HepG2 (cell line): ENCODE data around the gene RBM18. TPM values are rescaled to one million over a fixed set of nuclear protein-coding genes. Genes with fewer than 3 reads are reported as not detected.

Experiments
- ARNT2 ChIP-seq: sonication (generic); formaldehyde crosslinking; IDR thresholded peaks from 2 replicates; pipeline ENCODE4 v1.8.0; 2022; ENCODE audit warnings: mild to moderate bottlenecking, low read depth, missing genetic modification reagents, moderate library complexity
- ATM ChIP-seq: fragments of 450-650 bp; IDR thresholded peaks from 2 replicates; pipeline ENCODE4 v1.7.1; 2017; ENCODE audit warnings: mild to moderate bottlenecking, borderline replicate concordance
- ATRX ChIP-seq: sonication (generic); formaldehyde crosslinking; IDR thresholded peaks from 2 replicates; pipeline ENCODE4 v1.4.0; 2020; ENCODE audit warnings: missing genetic modification reagents, borderline replicate concordance
- BCL6 ChIP-seq: IDR thresholded peaks from 2 replicates; pipeline ENCODE4 v1.6.1; 2016; ENCODE audit warnings: missing genetic modification reagents, missing compliant biosample characterization
- BRD4 ChIP-seq: sonication (generic); formaldehyde crosslinking; IDR thresholded peaks from 2 replicates; pipeline ENCODE4 v1.4.0; 2020; ENCODE audit warnings: missing genetic modification reagents
- CHD4 ChIP-seq: fragments of 200-600 bp; sonication (generic); IDR thresholded peaks from 2 replicates; pipeline ENCODE4 v1.7.0; 2017; ENCODE audit warnings: mild to moderate bottlenecking, low read length, borderline replicate concordance
- FOXP4 ChIP-seq: sonication (generic); formaldehyde crosslinking; IDR thresholded peaks from 2 replicates; pipeline ENCODE4 v1.4.0; 2020; ENCODE audit warnings: missing genetic modification reagents
- HCFC1 ChIP-seq: fragments of 150-350 bp; IDR thresholded peaks from 2 replicates; pipeline ENCODE4 v1.6.1; 2014; ENCODE audit warnings: low read depth, low read length
- HIC2 ChIP-seq: sonication (generic); formaldehyde crosslinking; IDR thresholded peaks from 2 replicates; pipeline ENCODE4 v1.9.0; 2022; ENCODE audit warnings: low read depth, missing genetic modification reagents
- HNRNPLL ChIP-seq: fragments of 200-400 bp; formaldehyde crosslinking; IDR thresholded peaks from 2 replicates; pipeline ENCODE4 v1.6.1; 2017; ENCODE audit warnings: mild to moderate bottlenecking, low read depth, low read length; ENCODE audit not compliant: poor library complexity, severe bottlenecking
- HOXA5 ChIP-seq: sonication (generic); formaldehyde crosslinking; IDR thresholded peaks from 2 replicates; pipeline ENCODE4 v1.4.0; 2020; ENCODE audit warnings: missing genetic modification reagents
- JUN ChIP-seq: sonication (generic); formaldehyde crosslinking; IDR thresholded peaks from 2 replicates; pipeline ENCODE4 v1.4.0; 2020; ENCODE audit warnings: mild to moderate bottlenecking, missing genetic modification reagents
- KLF6 ChIP-seq: IDR thresholded peaks from 2 replicates; pipeline ENCODE4 v1.8.0; 2016; ENCODE audit warnings: missing biosample characterization, missing genetic modification reagents
- KMT2B ChIP-seq: IDR thresholded peaks from 2 replicates; pipeline ENCODE4 v1.6.1; 2016; ENCODE audit warnings: missing genetic modification reagents, missing compliant biosample characterization
- PCBP1 ChIP-seq: fragments of 200-400 bp; formaldehyde crosslinking; IDR thresholded peaks from 2 replicates; pipeline ENCODE4 v1.6.1; 2017; ENCODE audit warnings: mild to moderate bottlenecking, low read depth, low read length, borderline replicate concordance
- POLR2A ChIP-seq, 2 experiments: IDR thresholded peaks; 2 replicates each; pipeline ENCODE4 v1.6.1; 2011; ENCODE audit warnings: low read depth in 2 of 2, low read length in 2 of 2, mild to moderate bottlenecking in 1 of 2, moderate library complexity in 1 of 2; ENCODE audit not compliant: insufficient read depth in 1 of 2
- RFXAP ChIP-seq: sonication (generic); formaldehyde crosslinking; IDR thresholded peaks from 2 replicates; pipeline ENCODE4 v1.4.0; 2020; ENCODE audit warnings: missing genetic modification reagents, borderline replicate concordance
- SALL2 ChIP-seq: sonication (generic); formaldehyde crosslinking; IDR thresholded peaks from 2 replicates; pipeline ENCODE4 v1.8.1; 2023; ENCODE audit warnings: mild to moderate bottlenecking, missing genetic modification reagents, inconsistent platforms
- ZNF205 ChIP-seq: IDR thresholded peaks from 2 replicates; pipeline ENCODE4 v1.6.1; 2018; ENCODE audit warnings: missing biosample characterization, missing genetic modification reagents
- ZNF274 ChIP-seq: sonication (generic); formaldehyde crosslinking; IDR thresholded peaks from 2 replicates; pipeline ENCODE4 v1.5.1; 2020; ENCODE audit warnings: mild to moderate bottlenecking, missing genetic modification reagents
- ZNF605 ChIP-seq: sonication (generic); formaldehyde crosslinking; IDR thresholded peaks from 2 replicates; pipeline ENCODE4 v1.8.0; 2022; ENCODE audit warnings: mild to moderate bottlenecking, missing genetic modification reagents
- ZNF788 ChIP-seq: sonication (generic); formaldehyde crosslinking; IDR thresholded peaks from 2 replicates; pipeline ENCODE4 v1.5.0; 2020; ENCODE audit warnings: mild to moderate bottlenecking, missing genetic modification reagents, borderline replicate concordance
- polyA plus RNA-seq, 8 experiments: library from polyadenylated mRNA; depleted of rRNA in 3 of 8; stranded (reverse) in 7 of 8; unstranded in 1 of 8; fragments of >200 nt; fragmentation: Illumina TruSeq in 4 of 8; extraction: Trizol in 4 of 8; gene quantifications; 2 replicates each; pipeline versions ENCODE4 v1.2.1 to v1.2.3, GENCODE V29; 2011 to 2016; ENCODE audit warnings: low read depth in 4 of 8, missing spikeins in 1 of 8, mixed read lengths in 1 of 8; ENCODE audit not compliant: insufficient read depth in 1 of 8
- total RNA-seq, 5 experiments: library from RNA; depleted of rRNA; stranded (reverse); fragments of >200 nt; fragmentation: Illumina TruSeq; extraction: Trizol; gene quantifications; 2 replicates each; pipeline ENCODE4 v1.2.3, GENCODE V29; 2016; ENCODE audit warnings: low read depth in 1 of 5
- TF ChIP-seq, protein P1 (sequence below): sonication (generic); formaldehyde crosslinking; IDR thresholded peaks from 2 replicates; pipeline ENCODE4 v1.4.0; 2020; ENCODE audit warnings: missing genetic modification reagents; ENCODE audit errors: not compliant biosample characterization
- TF ChIP-seq, protein P2 (sequence below): sonication (generic); formaldehyde crosslinking; IDR thresholded peaks from 2 replicates; pipeline ENCODE4 v1.5.1; 2020; ENCODE audit warnings: missing genetic modification reagents, mild to moderate bottlenecking, borderline replicate concordance
- TF ChIP-seq, protein P3 (sequence below): sonication (generic); formaldehyde crosslinking; IDR thresholded peaks from 2 replicates; pipeline ENCODE4 v1.4.0; 2020; ENCODE audit warnings: mild to moderate bottlenecking, missing genetic modification reagents

RBM18 gene
- total and polyA plus RNA-seq, 2 of the 13 experiments (the other 11 are each of a cell fraction or from before 2014, with no cell fraction given) = 12.6 to 16.6 TPM

DNA sequence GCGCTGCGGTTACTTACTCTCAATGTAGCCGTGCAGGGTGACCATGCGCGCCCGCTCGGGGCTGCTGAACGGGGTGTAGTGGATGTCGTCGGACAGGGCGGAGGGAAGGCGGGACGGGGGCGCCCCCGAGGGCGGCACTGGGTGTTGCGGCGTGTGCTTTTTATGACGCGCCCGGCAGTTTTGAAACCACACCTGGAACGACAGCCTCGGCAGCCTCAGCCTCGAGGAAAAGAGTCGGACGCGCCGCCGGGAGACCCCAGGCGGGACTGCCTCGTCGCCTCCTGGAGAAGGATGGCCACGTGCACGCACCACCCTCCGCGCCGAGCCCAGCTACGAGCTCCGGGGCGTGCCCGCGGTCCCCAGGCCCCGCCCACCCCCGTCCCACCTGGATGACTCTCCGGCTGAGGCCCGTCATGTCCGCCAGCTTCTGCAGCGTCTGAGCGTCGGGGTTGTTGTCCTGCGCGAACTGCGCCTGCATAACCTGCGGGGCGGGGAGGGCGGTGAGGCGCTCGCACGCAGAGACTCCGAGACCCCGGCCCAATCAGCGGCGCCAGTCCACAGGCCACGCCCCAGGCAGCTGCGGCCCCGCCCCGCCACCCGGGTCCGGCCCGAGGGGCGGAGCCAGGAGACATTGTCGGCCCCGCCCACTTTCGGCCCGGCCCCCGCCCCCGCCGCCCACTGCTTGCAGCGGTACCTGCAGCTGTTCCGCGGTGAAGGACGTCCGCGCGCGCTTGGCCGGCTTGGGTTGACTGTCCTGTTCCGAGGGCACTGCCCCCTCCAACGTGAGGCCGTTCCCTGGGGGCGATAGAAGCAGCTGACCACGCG is 50.8 kb downstream of the RBM18 start (continued):
- TF ChIP-seq, protein P1, sequence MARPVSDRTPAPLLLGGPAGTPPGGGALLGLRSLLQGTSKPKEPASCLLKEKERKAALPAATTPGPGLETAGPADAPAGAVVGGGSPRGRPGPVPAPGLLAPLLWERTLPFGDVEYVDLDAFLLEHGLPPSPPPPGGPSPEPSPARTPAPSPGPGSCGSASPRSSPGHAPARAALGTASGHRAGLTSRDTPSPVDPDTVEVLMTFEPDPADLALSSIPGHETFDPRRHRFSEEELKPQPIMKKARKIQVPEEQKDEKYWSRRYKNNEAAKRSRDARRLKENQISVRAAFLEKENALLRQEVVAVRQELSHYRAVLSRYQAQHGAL (CRISPR knock-in tag) = no peak
- peak; percentile 52; the same call in 1 of the 2 replicates for TF ChIP-seq RFXAP
- TF ChIP-seq POLR2A (IDR thresholded peaks at IDR 0.05; ENCODE audit: insufficient read depth in 1 of 2, low read depth in 2 of 2, low read length in 2 of 2) = 0 out of 4 replicates have a peak, but pooled peaks of 1 of the 2 experiments have one; percentile 32
- no peak; the same call in 1 of the 2 replicates for TF ChIP-seq ZNF274 (CRISPR knock-in tag)
- TF ChIP-seq JUN (CRISPR knock-in tag) = no peak
- TF ChIP-seq HNRNPLL = peak; percentile 96
- TF ChIP-seq SALL2 (CRISPR knock-in tag) = peak; percentile 85
- TF ChIP-seq HCFC1 = no peak
- TF ChIP-seq FOXP4 (CRISPR knock-in tag) = peak; percentile 25; the same call in 1 of the 2 replicates
- 0 out of 2 replicates have a peak, but pooled peaks have one; percentile 37 for TF ChIP-seq KLF6
- no peak for TF ChIP-seq HIC2
- TF ChIP-seq, protein P2, sequence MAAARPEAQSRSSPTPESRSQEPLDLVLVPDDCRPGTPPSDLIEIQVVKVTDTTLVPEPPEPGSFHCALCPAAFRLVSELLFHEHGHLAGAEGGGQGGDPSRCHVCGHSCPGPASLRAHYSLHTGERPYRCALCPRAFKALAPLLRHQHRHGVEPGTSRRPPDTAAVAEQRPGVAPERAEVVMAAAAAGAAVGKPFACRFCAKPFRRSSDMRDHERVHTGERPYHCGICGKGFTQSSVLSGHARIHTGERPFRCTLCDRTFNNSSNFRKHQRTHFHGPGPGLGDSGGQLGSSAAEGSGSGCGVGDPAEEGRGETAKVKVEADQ (CRISPR knock-in tag) = no peak
- no peak for TF ChIP-seq ATM
- TF ChIP-seq BCL6 (CRISPR knock-in tag) = no peak
- TF ChIP-seq CHD4 = no peak
- no peak for TF ChIP-seq HOXA5 (CRISPR knock-in tag)
- no peak for TF ChIP-seq PCBP1
- no peak for TF ChIP-seq ZNF205 (CRISPR knock-in tag)
- no peak; the same call in 1 of the 2 replicates for TF ChIP-seq BRD4 (CRISPR knock-in tag)
- no peak for TF ChIP-seq ATRX (CRISPR knock-in tag)
- peak; percentile 83; the same call in 1 of the 2 replicates for TF ChIP-seq ARNT2 (CRISPR knock-in tag)
- TF ChIP-seq ZNF605 (CRISPR knock-in tag) = peak; percentile 83
- TF ChIP-seq, protein P3, sequence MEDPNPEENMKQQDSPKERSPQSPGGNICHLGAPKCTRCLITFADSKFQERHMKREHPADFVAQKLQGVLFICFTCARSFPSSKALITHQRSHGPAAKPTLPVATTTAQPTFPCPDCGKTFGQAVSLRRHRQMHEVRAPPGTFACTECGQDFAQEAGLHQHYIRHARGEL (CRISPR knock-in tag) = no peak
- peak; percentile 48; the same call in 1 of the 2 replicates for TF ChIP-seq ZNF788 (CRISPR knock-in tag)
- TF ChIP-seq KMT2B = peak; percentile 35; the same call in 1 of the 2 replicates
